Peyer's patch (tissue), 4 donors: ENCODE measurements around the gene RNF150.

Source experiments
- CTCF ChIP-seq, 6 experiments: fragments of 450-650 bp in 4 of 6; fragments of 200-600 bp in 2 of 6; sonication (generic) in 1 of 6; IDR thresholded peaks; one replicate each; pipeline ENCODE4 v1.5.1; 2017 to 2019; ENCODE audit warnings: antibody characterized with exemption in 6 of 6, mild to moderate bottlenecking in 3 of 6, moderate library complexity in 1 of 6
- POLR2A ChIP-seq, 2 donors: fragments of 450-650 bp; IDR thresholded peaks; one replicate each; pipeline ENCODE4 v1.5.1; 2017; ENCODE audit warnings: antibody characterized with exemption in 2 of 2, mild to moderate bottlenecking in 2 of 2, moderate library complexity in 2 of 2

- TF ChIP-seq CTCF (IDR thresholded peaks at IDR 0.05) (no peak), POLR2A (IDR thresholded peaks at IDR 0.05) (no peak)
Observed at GRCh38 chr4:140993370-140993769, 139.9 kb downstream of the RNF150 start.
